Kidney epithelial cell (primary cell): ENCODE data around the gene PPL. TPM values are rescaled to one million over a fixed set of nuclear protein-coding genes. Genes with fewer than 3 reads are reported as not detected.
"Not testable (repeated sequence)": the region's sequence is repeated elsewhere in the genome, so short reads cannot be mapped to it uniquely, and the experiment has no call there.

Source experiments
- DNase-seq: peaks from one replicate; pipeline ENCODE4 v3.0.0-alpha.2; 2010; ENCODE audit warnings: low read depth
- H3K27me3 ChIP-seq: 2 replicates; pipeline ENCODE4 v1.6.0; 2011; ENCODE audit warnings: low read length; ENCODE audit not compliant: control insufficient read depth, insufficient read depth
- H3K36me3 ChIP-seq: 2 replicates; pipeline ENCODE4 v1.5.1; 2011; ENCODE audit warnings: low read length; ENCODE audit not compliant: control insufficient read depth, insufficient read depth
- H3K4me3 ChIP-seq: 2 replicates; pipeline ENCODE4 v1.5.1; 2011; ENCODE audit warnings: low read depth, mild to moderate bottlenecking, control low read depth, low read length
- CTCF ChIP-seq: IDR thresholded peaks from 2 replicates; pipeline ENCODE4 v1.5.1; 2011; ENCODE audit warnings: mild to moderate bottlenecking, moderate library complexity, low read length, control low read depth, inconsistent platforms; ENCODE audit not compliant: insufficient read depth, poor library complexity, severe bottlenecking
- total RNA-seq: library from RNA; depleted of rRNA; stranded (reverse); fragments of >200 nt; gene quantifications from 2 replicates; pipeline ENCODE4 v1.2.3, GENCODE V29; 2015

Gene PPL
- total RNA-seq, 1 donor from 2014 or later = 26.5 TPM

GRCh38 chr16:4933433-4933832, 3.5 kb downstream of the PPL start:
- no peak overlapping the region for H3K4me3 ChIP-seq
- TF ChIP-seq CTCF = no peak
- DNase-seq = no peak
- no peaks in the 10 kb centered on the region for H3K27me3 ChIP-seq
- H3K36me3 ChIP-seq = no peaks in the 10 kb centered on the region

- no peak for DNase-seq
- Histone ChIP-seq H3K36me3 (no peaks in the 10 kb centered on the region), H3K4me3 (no peak overlapping the region), H3K27me3 (no peaks in the 10 kb centered on the region)
- TF ChIP-seq CTCF = no peak
Observed at GRCh38 chr16:4931381-4931780, 5.6 kb downstream of the PPL start.

DNA sequence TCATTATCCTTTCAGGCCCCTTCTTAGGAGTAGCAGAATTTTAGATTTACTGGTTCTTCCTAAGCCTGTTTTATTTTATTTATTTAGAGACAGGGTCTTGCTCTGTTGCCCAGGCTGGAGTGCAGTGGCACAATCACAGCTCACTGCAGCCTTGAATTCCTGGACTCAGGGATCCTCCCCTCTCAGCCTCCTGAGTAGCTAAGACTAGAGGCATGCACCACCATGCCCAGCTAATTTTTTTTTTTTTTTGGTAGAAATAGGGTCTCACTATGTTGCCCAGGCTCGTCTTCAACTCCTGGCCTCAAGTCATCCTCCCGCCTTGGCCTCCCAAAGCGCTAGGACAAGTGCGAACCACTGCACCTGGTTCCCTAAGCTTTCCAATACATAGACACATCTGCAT, 7.3 kb downstream of the PPL start:
- not testable (repeated sequence) for H3K27me3 ChIP-seq, H3K4me3 ChIP-seq, DNase-seq, H3K36me3 ChIP-seq

- H3K4me3 ChIP-seq = no peak overlapping the region
- H3K27me3 ChIP-seq = no peaks in the 10 kb centered on the region
- TF ChIP-seq CTCF = no peak
- no peak for DNase-seq
- no peaks in the 10 kb centered on the region for H3K36me3 ChIP-seq
Observed at GRCh38 chr16:4928227-4928626, 8.7 kb downstream of the PPL start.

- TF ChIP-seq CTCF = no peak
- Histone ChIP-seq H3K27me3 (no peaks in the 10 kb centered on the region), H3K4me3 (no peak overlapping the region), H3K36me3 (no peaks in the 10 kb centered on the region)
- no peak for DNase-seq
Observed at GRCh38 chr16:4927661-4928060, 9.3 kb downstream of the PPL start.

GRCh38 chr16:4926928-4927327, 10.0 kb downstream of the PPL start:
- no peaks in the 10 kb centered on the region for H3K27me3 ChIP-seq
- TF ChIP-seq CTCF = no peak
- H3K4me3 ChIP-seq = no peak overlapping the region
- no peaks in the 10 kb centered on the region for H3K36me3 ChIP-seq
- no peak for DNase-seq
